Measurements from ENCODE around the gene ADAM12.

DNA sequence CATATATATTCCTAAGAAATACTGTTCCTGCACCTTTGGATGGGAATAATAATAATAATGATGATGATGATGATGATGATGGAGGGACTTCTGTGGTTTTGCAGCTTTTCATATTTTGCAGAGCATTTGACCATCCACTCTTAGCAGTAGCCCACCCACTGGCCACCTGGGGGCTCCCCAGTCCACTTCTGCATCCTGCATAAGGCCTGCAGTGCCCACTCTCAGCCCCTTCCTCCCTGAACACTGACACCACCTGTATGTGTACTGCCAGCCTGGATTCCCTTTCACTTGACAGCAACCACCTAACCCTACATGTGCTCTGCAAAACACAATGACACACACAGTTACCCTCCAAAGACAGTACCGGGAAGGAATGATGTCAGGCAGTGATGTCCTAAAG lies 131.4 kb downstream of the ADAM12 start:
- TF ChIP-seq, protein P1, sequence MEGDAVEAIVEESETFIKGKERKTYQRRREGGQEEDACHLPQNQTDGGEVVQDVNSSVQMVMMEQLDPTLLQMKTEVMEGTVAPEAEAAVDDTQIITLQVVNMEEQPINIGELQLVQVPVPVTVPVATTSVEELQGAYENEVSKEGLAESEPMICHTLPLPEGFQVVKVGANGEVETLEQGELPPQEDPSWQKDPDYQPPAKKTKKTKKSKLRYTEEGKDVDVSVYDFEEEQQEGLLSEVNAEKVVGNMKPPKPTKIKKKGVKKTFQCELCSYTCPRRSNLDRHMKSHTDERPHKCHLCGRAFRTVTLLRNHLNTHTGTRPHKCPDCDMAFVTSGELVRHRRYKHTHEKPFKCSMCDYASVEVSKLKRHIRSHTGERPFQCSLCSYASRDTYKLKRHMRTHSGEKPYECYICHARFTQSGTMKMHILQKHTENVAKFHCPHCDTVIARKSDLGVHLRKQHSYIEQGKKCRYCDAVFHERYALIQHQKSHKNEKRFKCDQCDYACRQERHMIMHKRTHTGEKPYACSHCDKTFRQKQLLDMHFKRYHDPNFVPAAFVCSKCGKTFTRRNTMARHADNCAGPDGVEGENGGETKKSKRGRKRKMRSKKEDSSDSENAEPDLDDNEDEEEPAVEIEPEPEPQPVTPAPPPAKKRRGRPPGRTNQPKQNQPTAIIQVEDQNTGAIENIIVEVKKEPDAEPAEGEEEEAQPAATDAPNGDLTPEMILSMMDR (IDR thresholded peaks at IDR 0.05; ENCODE audit: extremely low read depth in 1 of 2, insufficient read depth in 1 of 2, low read depth in 1 of 2, low read length in 2 of 2), result no peak
- TF ChIP-seq POLR2A (IDR thresholded peaks at IDR 0.05; ENCODE audit: low read depth, low read length) (no peak), EZH2 (IDR thresholded peaks at IDR 0.05; ENCODE audit: borderline replicate concordance, low read depth, low read length, severe bottlenecking) (no peak), JUN (IDR thresholded peaks at IDR 0.05; ENCODE audit: borderline replicate concordance, insufficient read depth, insufficient read length, low read depth) (no peak)
